ENCODE data around the gene DNAAF1.

Gene DNAAF1

DNA sequence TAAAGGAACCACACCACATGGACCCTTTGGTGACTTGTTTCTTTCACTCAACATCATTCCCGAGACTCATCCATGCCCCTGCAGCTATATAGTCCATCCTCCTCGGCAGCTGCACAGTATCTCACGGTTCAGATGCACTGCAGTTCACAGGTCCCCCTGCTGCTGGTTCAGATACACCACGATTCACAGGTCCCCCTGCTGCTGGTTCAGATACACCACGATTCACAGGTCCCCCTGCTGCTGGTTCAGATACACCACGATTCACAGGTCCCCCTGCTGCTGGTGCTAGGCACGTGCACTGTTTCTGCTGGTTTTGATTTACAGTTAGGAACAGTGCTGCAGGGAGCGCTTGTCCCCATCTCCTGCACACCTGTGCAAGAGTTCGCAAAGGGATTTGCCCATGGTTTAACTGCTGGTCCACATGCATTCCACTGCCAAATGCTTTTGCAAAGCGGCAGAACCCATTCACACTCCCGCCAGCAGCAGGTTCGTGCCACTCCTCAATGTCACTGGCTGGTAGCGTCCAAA, 3.9 kb upstream of the DNAAF1 start:
- H3K4me2 ChIP-seq (ENCODE audit: insufficient read depth, low read length): peak overlapping the region; percentile 33; the same call in 1 of the 2 replicates
- TF ChIP-seq EZH2 (IDR thresholded peaks at IDR 0.05; ENCODE audit: borderline replicate concordance, low read depth, low read length, severe bottlenecking): no peak
- TF ChIP-seq, protein P1, sequence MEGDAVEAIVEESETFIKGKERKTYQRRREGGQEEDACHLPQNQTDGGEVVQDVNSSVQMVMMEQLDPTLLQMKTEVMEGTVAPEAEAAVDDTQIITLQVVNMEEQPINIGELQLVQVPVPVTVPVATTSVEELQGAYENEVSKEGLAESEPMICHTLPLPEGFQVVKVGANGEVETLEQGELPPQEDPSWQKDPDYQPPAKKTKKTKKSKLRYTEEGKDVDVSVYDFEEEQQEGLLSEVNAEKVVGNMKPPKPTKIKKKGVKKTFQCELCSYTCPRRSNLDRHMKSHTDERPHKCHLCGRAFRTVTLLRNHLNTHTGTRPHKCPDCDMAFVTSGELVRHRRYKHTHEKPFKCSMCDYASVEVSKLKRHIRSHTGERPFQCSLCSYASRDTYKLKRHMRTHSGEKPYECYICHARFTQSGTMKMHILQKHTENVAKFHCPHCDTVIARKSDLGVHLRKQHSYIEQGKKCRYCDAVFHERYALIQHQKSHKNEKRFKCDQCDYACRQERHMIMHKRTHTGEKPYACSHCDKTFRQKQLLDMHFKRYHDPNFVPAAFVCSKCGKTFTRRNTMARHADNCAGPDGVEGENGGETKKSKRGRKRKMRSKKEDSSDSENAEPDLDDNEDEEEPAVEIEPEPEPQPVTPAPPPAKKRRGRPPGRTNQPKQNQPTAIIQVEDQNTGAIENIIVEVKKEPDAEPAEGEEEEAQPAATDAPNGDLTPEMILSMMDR (IDR thresholded peaks at IDR 0.05; ENCODE audit: borderline replicate concordance, extremely low read depth, low read length, poor library complexity, severe bottlenecking): peak; percentile 52
- peak overlapping the region; percentile 39; the same call in 1 of the 2 replicates for H3K27ac ChIP-seq (ENCODE audit: low read length)
- DNase-seq (peak; percentile 44), ATAC-seq (ENCODE audit: insufficient read depth, low read depth) (peak; percentile 22)
- peaks cover 47% of the 10 kb centered on the region for H4K20me1 ChIP-seq (ENCODE audit: insufficient read depth, low read length)
- peaks cover 84% of the 10 kb centered on the region for H3K4me1 ChIP-seq (ENCODE audit: insufficient read depth, low read length)
- H3K9me3 ChIP-seq (ENCODE audit: insufficient read depth, low read length, severe bottlenecking): no peaks in the 10 kb centered on the region
- no peaks in the 10 kb centered on the region for H3K27me3 ChIP-seq (ENCODE audit: insufficient read depth, low read length, poor library complexity)
- peaks cover 84% of the 10 kb centered on the region for H3K79me2 ChIP-seq (ENCODE audit: insufficient read depth, low read length)
- no peak overlapping the region for H3K9ac ChIP-seq (ENCODE audit: low read depth, low read length)
- no peak overlapping the region for H2AFZ ChIP-seq (ENCODE audit: low read depth, low read length)
- H3K36me3 ChIP-seq (ENCODE audit: insufficient read depth, low read length): peaks cover 5% of the 10 kb centered on the region
- H3K4me3 ChIP-seq (ENCODE audit: low read depth in 1 of 2, low read length in 2 of 2): no peak overlapping the region

DNA sequence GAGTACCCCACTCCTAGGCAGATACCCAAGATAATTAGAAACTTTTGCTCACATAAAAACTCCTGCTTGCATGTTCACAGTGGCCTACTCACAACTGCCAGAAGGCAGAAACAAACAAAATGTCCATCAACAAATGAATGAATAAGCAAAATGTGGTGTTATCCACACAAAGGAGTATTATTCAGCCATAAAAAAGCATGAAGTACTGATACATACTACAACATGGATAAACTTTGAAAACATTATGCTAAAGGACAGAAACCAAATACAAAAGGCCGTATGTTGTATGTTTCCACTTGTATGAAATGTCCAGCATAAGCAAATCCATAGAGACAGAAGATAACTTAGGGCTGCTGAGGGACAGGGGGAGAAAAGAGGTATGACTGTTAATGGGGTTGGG, 2.0 kb upstream of the DNAAF1 start:
- H4K20me1 ChIP-seq (ENCODE audit: insufficient read depth, low read length): peaks cover 30% of the 10 kb centered on the region
- H3K4me1 ChIP-seq (ENCODE audit: insufficient read depth, low read length): peaks cover 65% of the 10 kb centered on the region
- peak overlapping the region in 1 of 2 experiments; percentile 97; a peak in 1 of 4 replicates for H3K4me3 ChIP-seq (ENCODE audit: low read depth in 1 of 2, low read length in 2 of 2)
- ATAC-seq (ENCODE audit: insufficient read depth, low read depth): no peak
- H3K4me2 ChIP-seq (ENCODE audit: insufficient read depth, low read length): peak overlapping the region; percentile 100
- DNase-seq: no peak
- no peaks in the 10 kb centered on the region for H3K9me3 ChIP-seq (ENCODE audit: insufficient read depth, low read length, severe bottlenecking)
- peak overlapping the region; percentile 78; the same call in 1 of the 2 replicates for H3K9ac ChIP-seq (ENCODE audit: low read depth, low read length)
- peak overlapping the region; percentile 24 for H3K27ac ChIP-seq (ENCODE audit: low read length)
- H2AFZ ChIP-seq (ENCODE audit: low read depth, low read length): no peak overlapping the region
- H3K79me2 ChIP-seq (ENCODE audit: insufficient read depth, low read length): peaks cover 65% of the 10 kb centered on the region
- TF ChIP-seq, protein P1 (IDR thresholded peaks at IDR 0.05; ENCODE audit: borderline replicate concordance, extremely low read depth, low read length, poor library complexity, severe bottlenecking): no peak
- TF ChIP-seq EZH2 (IDR thresholded peaks at IDR 0.05; ENCODE audit: borderline replicate concordance, low read depth, low read length, severe bottlenecking): no peak
- no peaks in the 10 kb centered on the region for H3K27me3 ChIP-seq (ENCODE audit: insufficient read depth, low read length, poor library complexity)
- peaks cover 3% of the 10 kb centered on the region; the same call in 1 of the 2 replicates for H3K36me3 ChIP-seq (ENCODE audit: insufficient read depth, low read length)

DNA sequence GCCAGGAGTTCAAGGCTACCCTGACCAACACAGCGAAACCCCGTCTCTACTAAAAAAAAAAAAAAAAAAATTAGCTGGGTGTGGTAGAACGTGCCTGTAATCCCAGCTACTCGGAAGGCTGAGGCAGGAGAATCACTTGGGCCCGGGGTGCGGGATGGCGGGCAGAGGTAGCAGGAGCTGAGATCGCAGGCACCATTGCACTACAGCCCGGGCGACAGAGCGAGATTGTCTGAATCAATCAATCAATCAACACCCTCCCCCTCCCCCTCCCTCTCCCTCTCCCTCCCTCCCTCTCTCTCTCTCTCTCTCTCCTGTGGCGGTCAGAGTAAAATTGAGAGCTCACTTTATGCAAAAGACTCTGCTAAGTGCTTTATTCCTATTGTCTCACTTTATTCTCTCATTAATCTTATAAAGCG, 1.3 kb upstream of the DNAAF1 start:
- peaks cover 27% of the 10 kb centered on the region for H4K20me1 ChIP-seq (ENCODE audit: insufficient read depth, low read length)
- peak overlapping the region; percentile 97 to 98 for H3K4me3 ChIP-seq (ENCODE audit: low read depth in 1 of 2, low read length in 2 of 2)
- H3K79me2 ChIP-seq (ENCODE audit: insufficient read depth, low read length): peaks cover 59% of the 10 kb centered on the region
- H2AFZ ChIP-seq (ENCODE audit: low read depth, low read length): peak overlapping the region; percentile 74; the same call in 1 of the 2 replicates
- no peak for DNase-seq
- H3K9me3 ChIP-seq (ENCODE audit: insufficient read depth, low read length, severe bottlenecking): no peaks in the 10 kb centered on the region
- H3K27ac ChIP-seq (ENCODE audit: low read length): peak overlapping the region; percentile 76
- ATAC-seq (ENCODE audit: insufficient read depth, low read depth): no peak
- H3K27me3 ChIP-seq (ENCODE audit: insufficient read depth, low read length, poor library complexity): no peaks in the 10 kb centered on the region
- peaks cover 58% of the 10 kb centered on the region for H3K4me1 ChIP-seq (ENCODE audit: insufficient read depth, low read length)
- TF ChIP-seq EZH2 (IDR thresholded peaks at IDR 0.05; ENCODE audit: borderline replicate concordance, low read depth, low read length, severe bottlenecking): no peak
- TF ChIP-seq, protein P1 (IDR thresholded peaks at IDR 0.05; ENCODE audit: borderline replicate concordance, extremely low read depth, low read length, poor library complexity, severe bottlenecking): no peak
- peaks cover 3% of the 10 kb centered on the region; the same call in 1 of the 2 replicates for H3K36me3 ChIP-seq (ENCODE audit: insufficient read depth, low read length)
- peak overlapping the region; percentile 78 for H3K9ac ChIP-seq (ENCODE audit: low read depth, low read length)
- peak overlapping the region; percentile 100 for H3K4me2 ChIP-seq (ENCODE audit: insufficient read depth, low read length)
